ENCODE results near the gene PTPN14.

GRCh38 chr1:214380396-214380795 is 171.0 kb downstream of the PTPN14 start:
- TF ChIP-seq, protein P1, sequence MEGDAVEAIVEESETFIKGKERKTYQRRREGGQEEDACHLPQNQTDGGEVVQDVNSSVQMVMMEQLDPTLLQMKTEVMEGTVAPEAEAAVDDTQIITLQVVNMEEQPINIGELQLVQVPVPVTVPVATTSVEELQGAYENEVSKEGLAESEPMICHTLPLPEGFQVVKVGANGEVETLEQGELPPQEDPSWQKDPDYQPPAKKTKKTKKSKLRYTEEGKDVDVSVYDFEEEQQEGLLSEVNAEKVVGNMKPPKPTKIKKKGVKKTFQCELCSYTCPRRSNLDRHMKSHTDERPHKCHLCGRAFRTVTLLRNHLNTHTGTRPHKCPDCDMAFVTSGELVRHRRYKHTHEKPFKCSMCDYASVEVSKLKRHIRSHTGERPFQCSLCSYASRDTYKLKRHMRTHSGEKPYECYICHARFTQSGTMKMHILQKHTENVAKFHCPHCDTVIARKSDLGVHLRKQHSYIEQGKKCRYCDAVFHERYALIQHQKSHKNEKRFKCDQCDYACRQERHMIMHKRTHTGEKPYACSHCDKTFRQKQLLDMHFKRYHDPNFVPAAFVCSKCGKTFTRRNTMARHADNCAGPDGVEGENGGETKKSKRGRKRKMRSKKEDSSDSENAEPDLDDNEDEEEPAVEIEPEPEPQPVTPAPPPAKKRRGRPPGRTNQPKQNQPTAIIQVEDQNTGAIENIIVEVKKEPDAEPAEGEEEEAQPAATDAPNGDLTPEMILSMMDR (IDR thresholded peaks at IDR 0.05; ENCODE audit: low read depth, low read length) = no peak
- TF ChIP-seq POLR2A (IDR thresholded peaks at IDR 0.05; ENCODE audit: extremely low read depth, insufficient read length) (no peak), MAX (IDR thresholded peaks at IDR 0.05; ENCODE audit: low read depth, low read length) (no peak)

Measured in NB4 (cell line).